NCI-H146 treated with DMSO at 0.1 percent for 48 hours (cell line): ENCODE data around the gene UGCG.
"Not testable (repeated sequence)": the region's sequence is repeated elsewhere in the genome, so short reads cannot be mapped to it uniquely, and the experiment has no call there.

ENCODE experiments used
- DNase-seq: peaks from one replicate; lab custom pipeline; 2025; ENCODE audit not compliant: unreplicated experiment; lab: John Stamatoyannopoulos, UW

Gene UGCG

GRCh38 chr9:111890334-111890733 lies 6.3 kb upstream of the UGCG start:
- DNase-seq = no peak

DNA sequence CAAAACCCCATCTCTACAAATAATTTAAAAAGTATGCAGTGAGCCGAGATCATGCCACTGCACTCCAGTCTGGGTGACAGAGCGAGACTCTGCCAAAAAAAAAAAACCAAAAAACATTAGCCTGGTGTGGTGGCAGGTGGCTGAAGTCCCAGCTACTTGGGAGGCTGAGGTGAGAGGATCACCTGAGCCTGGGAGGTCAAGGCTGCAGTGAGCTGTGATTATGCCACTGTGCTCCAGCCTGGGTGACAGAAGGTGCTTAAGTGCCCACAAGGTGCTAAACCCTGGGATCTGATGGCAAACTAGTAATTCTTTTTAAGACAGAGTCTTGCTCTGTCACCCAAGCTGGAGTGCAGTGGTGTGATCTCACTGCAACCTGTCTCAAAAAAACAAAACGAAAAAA lies 5.7 kb upstream of the UGCG start:
- DNase-seq = not testable (repeated sequence)

DNA sequence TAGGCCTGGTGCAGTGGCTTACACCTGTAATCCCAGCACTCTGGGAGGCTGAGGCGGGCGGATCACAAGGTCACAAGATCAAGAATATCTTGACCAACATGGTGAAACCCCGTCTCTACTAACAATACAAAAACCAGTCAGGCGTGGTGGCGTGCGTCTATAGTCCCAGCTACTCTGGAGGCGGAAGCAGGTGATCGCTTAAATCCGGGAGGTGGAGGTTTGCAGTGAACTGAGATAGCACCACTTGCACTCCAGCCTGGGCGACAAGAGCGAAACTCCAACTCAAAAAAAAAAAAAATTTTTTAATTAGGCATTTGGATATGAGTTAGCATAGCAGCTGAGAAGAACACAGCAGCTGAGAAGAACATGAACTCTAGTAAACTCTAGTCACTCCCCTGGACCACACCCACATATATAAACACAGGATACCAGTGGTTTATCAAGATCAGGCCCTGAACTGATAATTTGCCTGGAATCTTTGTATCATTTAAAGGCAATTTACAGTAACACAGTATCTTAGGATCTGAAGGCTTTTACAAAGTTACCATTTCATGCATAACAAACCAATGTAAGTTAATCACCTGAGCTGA lies 4.6 kb upstream of the UGCG start:
- no peak for DNase-seq

- no peak for DNase-seq
Measured at GRCh38 chr9:111896942-111897600, 457 bp downstream of the UGCG start.

DNA sequence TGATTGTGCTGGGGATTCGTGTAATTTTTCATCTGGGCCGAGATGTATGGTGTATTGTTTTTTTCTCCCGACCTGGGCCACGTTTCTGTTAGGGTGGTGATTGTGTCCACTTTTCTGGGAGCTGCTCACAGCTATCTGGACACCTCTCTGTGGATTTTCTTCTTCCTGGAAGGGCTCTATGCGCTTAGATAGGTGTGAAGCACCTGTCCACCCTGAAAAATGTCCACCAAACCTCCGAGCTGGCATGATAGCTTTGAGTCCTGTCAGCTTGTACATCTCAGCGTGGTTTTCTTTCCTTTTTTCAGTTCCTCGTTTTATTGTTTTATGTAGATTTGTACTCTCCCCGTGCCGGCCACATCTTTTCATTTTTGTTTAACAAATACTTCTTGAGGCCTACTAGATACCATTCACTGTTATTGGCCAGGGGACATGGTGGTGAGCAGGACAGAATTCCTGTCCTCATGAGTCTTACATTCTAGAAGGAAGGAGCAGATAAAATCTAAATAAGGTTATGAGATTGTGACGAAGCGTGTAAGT lies 1.1 kb downstream of the UGCG start:
- no peak for DNase-seq

- DNase-seq = no peak
Measured at GRCh38 chr9:111898331-111899096, 1.9 kb downstream of the UGCG start.

DNA sequence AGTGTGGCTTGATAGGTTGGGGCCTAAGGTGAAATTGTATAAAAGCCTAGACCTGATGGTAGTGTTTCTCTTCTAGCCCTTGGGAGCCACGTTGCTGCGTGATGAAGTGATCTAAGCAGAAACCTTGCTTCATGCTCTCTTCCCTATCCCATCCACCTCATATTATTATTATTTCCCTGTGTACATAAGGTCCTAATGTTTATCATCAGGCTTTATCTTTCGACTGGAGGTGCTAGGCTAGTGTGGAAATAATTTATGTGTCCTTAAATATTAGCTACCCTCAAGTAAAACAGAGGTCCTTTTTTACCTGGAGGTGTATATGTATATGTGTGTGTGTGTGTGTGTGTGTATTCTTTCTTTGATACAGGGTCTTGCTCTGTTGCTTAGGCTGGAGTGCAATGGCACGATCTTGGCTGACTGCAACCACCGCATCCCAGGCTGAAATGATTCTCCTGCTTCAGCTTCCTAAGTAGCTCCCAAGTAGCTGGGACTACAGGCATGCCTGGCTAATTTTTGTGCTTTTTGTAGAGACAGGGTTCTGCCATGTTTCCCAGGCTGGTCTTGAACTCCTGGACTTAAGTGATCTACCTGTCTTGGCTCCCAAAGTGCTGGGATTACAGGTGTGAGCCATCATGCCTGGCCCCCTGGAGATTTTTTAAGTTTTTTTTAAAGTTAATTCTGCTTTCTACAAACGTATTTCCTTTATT lies 3.7 kb downstream of the UGCG start:
- DNase-seq = no peak

DNA sequence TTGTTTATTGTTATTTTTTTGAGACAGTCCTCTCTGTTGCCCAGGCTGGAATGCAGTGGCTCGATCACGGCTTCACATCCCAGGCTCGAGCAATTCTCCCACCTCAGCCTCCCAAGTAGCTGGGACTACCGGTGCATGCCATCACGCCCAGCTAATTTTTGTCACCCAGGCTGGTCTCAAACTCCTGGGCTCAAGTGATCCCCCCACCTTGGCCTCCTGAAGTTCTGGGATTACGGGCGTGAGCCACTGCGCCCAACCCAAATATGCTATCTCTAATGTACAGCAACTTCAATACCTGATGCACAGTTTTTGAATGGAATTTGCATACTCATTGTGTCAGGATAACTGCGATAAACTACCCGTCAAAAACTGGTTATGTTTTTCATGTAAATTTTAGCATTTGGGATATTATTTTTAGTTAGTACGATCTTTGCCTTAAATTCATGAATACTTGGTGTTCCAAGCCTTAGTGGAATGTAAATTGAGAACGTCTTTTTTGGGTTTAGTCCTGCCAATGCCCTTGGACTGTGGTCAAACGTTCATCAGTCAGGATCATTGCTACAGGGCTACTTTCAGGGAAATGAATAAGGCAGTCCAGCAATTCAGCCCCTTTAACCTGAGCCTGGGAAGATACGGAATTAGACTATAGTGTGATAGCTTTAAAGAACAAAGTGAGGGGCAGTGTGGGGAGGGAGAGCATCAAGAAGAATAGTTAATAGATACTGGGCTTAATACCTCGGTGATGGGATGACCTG lies 4.4 kb downstream of the UGCG start:
- no peak for DNase-seq

- no peak for DNase-seq
Measured at GRCh38 chr9:111902391-111903139, 6.0 kb downstream of the UGCG start.

- not testable (repeated sequence) for DNase-seq
Measured at GRCh38 chr9:111903535-111903934, 6.9 kb downstream of the UGCG start.

DNA sequence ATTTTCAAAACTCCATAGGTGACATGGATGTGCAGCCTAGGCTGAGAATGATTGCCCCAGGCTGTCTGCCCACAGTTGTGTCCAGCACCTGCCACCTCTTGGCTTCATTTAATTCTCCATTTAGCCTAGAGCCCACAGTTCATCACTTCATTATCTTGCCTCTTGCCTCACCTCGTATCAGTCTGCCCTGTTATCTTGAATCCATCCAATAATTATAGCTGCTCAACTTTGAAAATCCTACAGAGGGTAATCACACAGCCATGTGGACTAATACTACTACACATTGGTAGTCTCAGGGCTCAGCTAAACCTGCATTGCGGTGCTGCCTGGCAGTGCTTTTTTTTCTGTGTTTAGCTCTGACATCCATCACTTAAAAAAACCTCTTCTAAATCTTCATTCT lies 7.4 kb downstream of the UGCG start:
- peak; percentile 67 for DNase-seq

DNA sequence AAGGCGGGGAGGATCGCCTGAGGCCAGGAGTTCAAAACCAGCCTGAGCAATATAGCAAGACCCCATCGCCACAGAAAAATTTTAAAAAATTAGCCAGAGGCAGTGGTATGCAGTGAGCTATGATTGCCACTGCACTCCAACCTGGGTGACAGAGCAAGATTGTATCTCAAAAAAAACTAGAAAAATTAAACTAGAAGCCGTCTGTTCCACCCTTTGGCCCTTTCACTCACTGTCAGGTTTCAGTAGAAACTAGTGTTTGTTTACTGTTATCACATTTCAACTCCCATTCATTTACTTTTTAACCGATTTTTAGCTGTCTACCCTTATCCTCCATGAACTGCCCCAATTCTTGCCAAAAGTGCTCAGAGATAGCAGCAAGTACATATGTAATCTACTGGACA lies 8.3 kb downstream of the UGCG start:
- no peak for DNase-seq

DNA sequence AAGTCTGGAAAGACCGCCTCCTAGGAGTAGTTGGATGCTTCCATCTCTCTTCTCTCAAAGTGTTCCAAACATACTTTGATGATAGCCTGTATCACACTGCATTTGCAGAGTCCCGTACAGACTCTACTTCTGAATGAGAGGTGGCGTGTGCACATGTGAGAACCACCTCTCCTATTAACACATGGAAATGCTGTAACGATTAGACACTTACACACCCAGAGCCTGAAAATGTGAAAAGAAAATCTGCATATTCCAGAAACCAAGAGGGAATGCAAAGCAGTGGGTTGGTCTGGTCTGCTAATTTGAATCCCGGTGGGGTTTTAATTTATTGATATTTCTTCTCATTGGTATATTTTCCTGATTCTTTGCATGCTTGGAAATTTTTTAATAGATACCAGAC lies 10.5 kb downstream of the UGCG start:
- DNase-seq = no peak

DNA sequence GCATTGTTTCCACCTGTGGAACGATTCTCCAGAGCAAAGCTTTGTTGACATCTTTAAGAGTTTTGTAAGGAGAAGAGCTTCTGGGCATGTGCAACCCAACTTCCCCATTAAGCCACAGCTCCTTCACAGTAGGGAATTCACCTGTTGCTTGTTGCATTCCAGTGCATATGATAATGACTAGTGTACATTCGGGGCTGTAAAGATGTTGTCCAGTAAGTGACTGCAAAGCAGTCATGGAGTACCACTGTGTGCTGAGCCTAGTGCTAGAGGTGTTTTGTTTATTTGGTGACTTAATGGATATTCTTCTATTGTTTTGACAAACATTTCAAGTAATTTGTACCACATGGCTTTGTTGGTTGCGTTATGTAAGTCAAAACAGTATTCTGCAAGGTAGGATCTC lies 12.8 kb downstream of the UGCG start:
- DNase-seq = no peak

GRCh38 chr9:111910428-111910827 lies 13.8 kb downstream of the UGCG start:
- no peak for DNase-seq

DNA sequence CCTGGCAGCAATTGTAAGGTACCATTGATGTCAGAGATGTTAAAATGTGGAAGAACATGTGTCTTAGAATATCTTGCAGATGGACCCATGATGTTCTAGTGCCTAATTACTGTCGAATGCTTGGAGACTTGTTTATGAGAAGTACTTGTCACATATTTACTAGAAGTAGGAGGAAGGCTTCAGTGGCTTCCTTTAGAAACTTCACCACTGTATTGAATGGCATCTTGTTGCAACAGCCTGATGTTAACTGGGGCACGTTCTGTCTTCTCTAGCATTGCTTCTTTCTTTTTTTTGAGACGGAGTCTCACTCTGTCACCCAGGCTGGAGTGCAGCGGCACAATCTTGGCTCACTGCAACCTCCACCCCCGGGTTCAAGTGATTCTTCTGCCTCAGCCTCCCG lies 16.5 kb downstream of the UGCG start:
- DNase-seq = no peak

- no peak for DNase-seq
Measured at GRCh38 chr9:111914749-111915424, 18.3 kb downstream of the UGCG start.

GRCh38 chr9:111915425-111915758 lies 18.8 kb downstream of the UGCG start:
- DNase-seq = no peak

GRCh38 chr9:111916234-111916645 lies 19.6 kb downstream of the UGCG start:
- no peak for DNase-seq

GRCh38 chr9:111917201-111917600 lies 20.6 kb downstream of the UGCG start:
- DNase-seq = no peak
